Spleen (tissue), 7 donors: ENCODE data around the gene ATG16L2.

Experiments used
- POLR2A ChIP-seq, 3 donors: fragments of 450-650 bp; IDR thresholded peaks; one replicate each; pipeline ENCODE4 v1.5.1; 2017; ENCODE audit warnings: antibody characterized with exemption in 3 of 3, mild to moderate bottlenecking in 1 of 3
- POLR2AphosphoS5 ChIP-seq, 3 donors: sonication (generic); formaldehyde crosslinking; IDR thresholded peaks; one replicate each; pipeline ENCODE4 v1.5.1; 2017; ENCODE audit warnings: antibody characterized with exemption in 3 of 3
- TF ChIP-seq, protein P1 (sequence below), 11 experiments: fragments of 200-600 bp in 7 of 11; fragments of 450-650 bp in 4 of 11; sonication (generic) in 4 of 11; IDR thresholded peaks in 8 of 11; conservative IDR thresholded peaks in 3 of 11; 1 replicate in 7 of 11; 2 replicates in 4 of 11; pipeline versions ENCODE4 v1.4.0 to v1.8.0; 2016 to 2021; ENCODE audit warnings: antibody characterized with exemption in 11 of 11, inconsistent platforms in 4 of 11, mild to moderate bottlenecking in 1 of 11
- donor health status: DM: no; HTN: no; CAD: no; lungs with moderate emphysema.
- donor health status: DM: no; HTN: no; CAD: no.
- donor health status: DM: no; HTN: no; CAD: no.

- TF ChIP-seq, protein P1, sequence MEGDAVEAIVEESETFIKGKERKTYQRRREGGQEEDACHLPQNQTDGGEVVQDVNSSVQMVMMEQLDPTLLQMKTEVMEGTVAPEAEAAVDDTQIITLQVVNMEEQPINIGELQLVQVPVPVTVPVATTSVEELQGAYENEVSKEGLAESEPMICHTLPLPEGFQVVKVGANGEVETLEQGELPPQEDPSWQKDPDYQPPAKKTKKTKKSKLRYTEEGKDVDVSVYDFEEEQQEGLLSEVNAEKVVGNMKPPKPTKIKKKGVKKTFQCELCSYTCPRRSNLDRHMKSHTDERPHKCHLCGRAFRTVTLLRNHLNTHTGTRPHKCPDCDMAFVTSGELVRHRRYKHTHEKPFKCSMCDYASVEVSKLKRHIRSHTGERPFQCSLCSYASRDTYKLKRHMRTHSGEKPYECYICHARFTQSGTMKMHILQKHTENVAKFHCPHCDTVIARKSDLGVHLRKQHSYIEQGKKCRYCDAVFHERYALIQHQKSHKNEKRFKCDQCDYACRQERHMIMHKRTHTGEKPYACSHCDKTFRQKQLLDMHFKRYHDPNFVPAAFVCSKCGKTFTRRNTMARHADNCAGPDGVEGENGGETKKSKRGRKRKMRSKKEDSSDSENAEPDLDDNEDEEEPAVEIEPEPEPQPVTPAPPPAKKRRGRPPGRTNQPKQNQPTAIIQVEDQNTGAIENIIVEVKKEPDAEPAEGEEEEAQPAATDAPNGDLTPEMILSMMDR (IDR thresholded peaks at IDR 0.05 in 8 of 11, conservative IDR thresholded peaks at IDR 0.05 in 3 of 11) = no peak
- TF ChIP-seq POLR2AphosphoS5 (IDR thresholded peaks at IDR 0.05) (no peak), POLR2A (IDR thresholded peaks at IDR 0.05) (no peak)
Observed at GRCh38 chr11:72769680-72770079, 44.5 kb upstream of the ATG16L2 start.
